ACC112 (cell line): Measurements from ENCODE around the gene NPB.
A peak's percentile ranks its signal among the peaks of the same experiment; 100 is the strongest.

ENCODE experiments used
- H2AFZ ChIP-seq: fragments of 200-600 bp; sonication (generic); one replicate; pipeline ENCODE4 v1.6.0; 2017; ENCODE audit warnings: antibody characterized with exemption, low read length; ENCODE audit not compliant: unreplicated experiment
- H3K27ac ChIP-seq: fragments of 200-600 bp; sonication (generic); 2 replicates; pipeline ENCODE4 v1.5.1; 2014; ENCODE audit warnings: low read depth, mild to moderate bottlenecking, antibody characterized with exemption, low read length, moderate library complexity
- H3K27me3 ChIP-seq: fragments of 200-600 bp; sonication (generic); 2 replicates; pipeline ENCODE4 v1.6.1; 2014; ENCODE audit warnings: mild to moderate bottlenecking, antibody characterized with exemption, low read length, moderate library complexity, mixed read lengths; ENCODE audit not compliant: insufficient read depth
- H3K36me3 ChIP-seq: fragments of 200-600 bp; sonication (generic); 2 replicates; pipeline ENCODE4 v1.6.1; 2016; ENCODE audit warnings: mild to moderate bottlenecking, antibody characterized with exemption, low read length, moderate library complexity, mixed read lengths; ENCODE audit not compliant: insufficient read depth
- H3K4me1 ChIP-seq: fragments of 200-600 bp; sonication (generic); one replicate; pipeline ENCODE4 v1.6.1; 2016; ENCODE audit warnings: low read length, mixed read lengths; ENCODE audit not compliant: insufficient read depth, unreplicated experiment, control insufficient read depth
- H3K4me3 ChIP-seq: fragments of 200-600 bp; sonication (generic); 2 replicates; pipeline ENCODE4 v1.5.1; 2014; ENCODE audit warnings: mild to moderate bottlenecking, low read depth, low read length
- H3K79me2 ChIP-seq: fragments of 200-600 bp; sonication (generic); one replicate; pipeline ENCODE4 v1.6.0; 2016; ENCODE audit warnings: low read length; ENCODE audit not compliant: control insufficient read depth, unreplicated experiment, insufficient read depth

Gene NPB

GRCh38 chr17:81902653-81903414, 796 bp downstream of the NPB start:
- no peaks in the 10 kb centered on the region for H3K79me2 ChIP-seq
- peaks cover 13% of the 10 kb centered on the region for H3K4me1 ChIP-seq
- peak overlapping the region; percentile 63 for H3K4me3 ChIP-seq
- no peak overlapping the region for H2AFZ ChIP-seq
- peaks cover 4% of the 10 kb centered on the region; the same call in 1 of the 2 replicates for H3K36me3 ChIP-seq
- H3K27ac ChIP-seq = no peak overlapping the region
- no peaks in the 10 kb centered on the region for H3K27me3 ChIP-seq

- Histone ChIP-seq H3K27me3 (no peaks in the 10 kb centered on the region), H3K27ac (no peak overlapping the region), H3K36me3 (peaks cover 4% of the 10 kb centered on the region; the same call in 1 of the 2 replicates)
Observed at GRCh38 chr17:81903415-81903831, 1.4 kb downstream of the NPB start.

GRCh38 chr17:81903896-81904599, 2.0 kb downstream of the NPB start:
- Histone ChIP-seq H3K79me2 (no peaks in the 10 kb centered on the region), H3K27me3 (no peaks in the 10 kb centered on the region), H3K4me3 (no peak overlapping the region), H3K36me3 (peaks cover 4% of the 10 kb centered on the region; the same call in 1 of the 2 replicates), H3K4me1 (peaks cover 4% of the 10 kb centered on the region), H3K27ac (no peak overlapping the region), H2AFZ (no peak overlapping the region)

More at GRCh38 chr17:81903415-81903831, 1.4 kb downstream of the NPB start:
- H2AFZ ChIP-seq = no peak overlapping the region
- no peak overlapping the region for H3K4me3 ChIP-seq
- peaks cover 9% of the 10 kb centered on the region for H3K4me1 ChIP-seq
- H3K79me2 ChIP-seq = no peaks in the 10 kb centered on the region

DNA sequence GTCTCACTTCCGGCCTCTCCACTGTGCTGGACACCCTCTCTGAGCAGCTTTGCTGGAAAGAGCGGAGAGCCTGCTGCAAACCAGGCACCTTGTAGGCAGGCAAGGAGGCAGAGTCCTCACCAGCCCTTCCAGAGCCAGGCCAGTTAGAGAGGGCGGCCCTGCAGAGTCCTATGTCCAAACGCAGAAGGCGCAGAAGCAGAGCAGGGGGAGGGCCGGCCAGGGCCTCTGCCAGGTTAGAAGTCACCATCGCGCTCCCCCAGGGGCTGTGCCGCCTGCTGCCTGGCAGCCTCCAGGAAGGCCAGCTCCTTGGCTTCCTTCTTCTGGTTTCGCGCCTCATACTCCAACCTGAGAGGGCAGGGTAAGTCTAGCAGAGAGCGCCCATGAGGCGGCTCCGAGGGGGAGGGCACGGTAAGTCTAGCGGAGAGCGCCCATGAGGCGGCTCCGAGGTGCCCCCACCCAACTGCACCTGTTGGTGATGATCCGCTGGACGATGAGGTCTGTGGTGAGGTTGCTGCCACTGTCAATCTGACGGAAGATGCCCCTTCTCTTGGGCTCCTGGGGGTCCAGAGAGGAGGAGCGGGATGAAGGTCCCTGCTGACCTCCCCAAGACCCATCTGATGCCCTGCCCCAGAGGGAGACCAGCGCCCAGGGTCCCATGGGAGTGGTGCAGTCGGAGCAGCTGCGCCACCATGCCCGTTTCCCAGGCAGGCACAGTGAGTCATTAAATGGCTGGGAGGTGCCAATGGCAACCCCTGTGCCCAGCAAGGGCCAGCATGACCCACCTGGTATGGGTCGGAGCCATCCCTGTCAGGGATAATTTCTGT, 2.8 kb downstream of the NPB start:
- peaks cover 4% of the 10 kb centered on the region; the same call in 1 of the 2 replicates for H3K36me3 ChIP-seq

GRCh38 chr17:81905424-81905875, 3.4 kb downstream of the NPB start:
- Histone ChIP-seq H3K27me3 (no peaks in the 10 kb centered on the region), H2AFZ (no peak overlapping the region), H3K27ac (no peak overlapping the region), H3K4me3 (no peak overlapping the region), H3K79me2 (no peaks in the 10 kb centered on the region), H3K4me1 (no peaks in the 10 kb centered on the region), H3K36me3 (peaks cover 4% of the 10 kb centered on the region; the same call in 1 of the 2 replicates)

More for the DNA sequence above, 2.8 kb downstream of the NPB start:
- no peaks in the 10 kb centered on the region for H3K79me2 ChIP-seq
- no peak overlapping the region for H3K4me3 ChIP-seq
- H3K27ac ChIP-seq = no peak overlapping the region
- no peaks in the 10 kb centered on the region for H3K27me3 ChIP-seq
- H2AFZ ChIP-seq = no peak overlapping the region
- H3K4me1 ChIP-seq = no peaks in the 10 kb centered on the region

GRCh38 chr17:81905993-81906392, 4.0 kb downstream of the NPB start:
- Histone ChIP-seq H3K4me3 (no peak overlapping the region), H3K27me3 (no peaks in the 10 kb centered on the region), H2AFZ (no peak overlapping the region), H3K79me2 (no peaks in the 10 kb centered on the region), H3K36me3 (no peaks in the 10 kb centered on the region; the same call in 1 of the 2 replicates), H3K27ac (no peak overlapping the region), H3K4me1 (no peaks in the 10 kb centered on the region)

DNA sequence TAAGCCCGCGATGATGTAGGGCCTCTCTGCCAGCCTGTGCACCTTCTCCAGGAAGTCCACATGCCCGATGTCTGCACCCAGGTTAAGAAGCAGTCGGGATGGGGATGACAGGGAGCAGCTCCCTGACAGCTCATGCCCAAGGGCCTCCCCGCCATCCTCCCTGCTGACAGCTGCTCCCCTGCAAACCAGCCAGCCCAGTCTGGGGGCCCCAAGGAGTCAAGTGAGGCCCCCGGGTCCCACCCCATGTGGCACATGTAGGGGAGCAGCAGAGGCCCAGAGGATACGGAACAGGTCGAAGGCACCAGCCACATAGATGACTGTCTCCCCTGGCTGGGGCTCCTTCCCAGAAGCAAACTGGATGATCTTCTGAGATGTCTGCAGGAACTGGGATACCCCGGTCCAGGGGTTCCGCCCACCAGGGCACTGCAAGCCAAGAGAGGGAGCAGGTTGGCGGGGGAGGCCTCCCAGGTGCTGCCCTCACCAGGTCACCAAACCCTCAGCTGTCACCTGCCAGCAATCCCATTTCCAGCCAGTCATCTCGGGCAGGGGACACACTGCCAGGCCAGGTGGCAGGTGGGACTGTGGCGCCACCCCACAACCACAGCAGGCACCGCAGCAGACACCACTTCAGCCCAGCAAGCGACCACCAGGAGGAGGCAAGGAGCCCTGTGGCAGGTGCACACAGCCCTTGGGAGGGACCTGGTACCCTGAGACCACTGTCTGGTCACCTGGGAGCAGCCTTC, 4.6 kb downstream of the NPB start:
- Histone ChIP-seq H3K4me1 (no peaks in the 10 kb centered on the region), H3K4me3 (no peak overlapping the region), H3K27ac (no peak overlapping the region), H2AFZ (no peak overlapping the region), H3K36me3 (no peaks in the 10 kb centered on the region), H3K27me3 (no peaks in the 10 kb centered on the region), H3K79me2 (no peaks in the 10 kb centered on the region)

GRCh38 chr17:81907219-81908145, 5.4 kb downstream of the NPB start:
- H3K36me3 ChIP-seq = no peaks in the 10 kb centered on the region
- no peaks in the 10 kb centered on the region for H3K4me1 ChIP-seq
- no peak overlapping the region for H2AFZ ChIP-seq
- no peak overlapping the region for H3K27ac ChIP-seq
- H3K79me2 ChIP-seq = no peaks in the 10 kb centered on the region
- no peaks in the 10 kb centered on the region for H3K27me3 ChIP-seq
- no peak overlapping the region for H3K4me3 ChIP-seq

DNA sequence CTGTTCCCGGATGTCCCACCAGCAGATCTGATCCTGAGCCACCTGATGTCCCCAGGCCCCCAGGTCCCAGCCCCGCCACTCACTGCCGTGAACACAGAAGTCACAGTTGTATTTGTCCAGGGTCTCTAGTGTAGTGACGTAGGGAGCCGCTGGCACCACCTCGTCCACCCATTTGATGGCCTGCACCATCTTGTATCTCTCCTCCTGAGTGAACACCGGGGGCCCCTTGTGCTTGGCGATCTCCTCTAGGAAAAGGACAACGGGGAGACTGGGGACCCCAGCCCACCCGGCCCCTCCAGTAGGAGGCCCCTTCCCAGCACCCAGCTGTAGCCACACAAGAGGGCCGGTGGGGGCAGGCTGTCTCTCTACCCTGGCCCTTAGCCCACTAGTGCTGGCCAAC, 6.8 kb downstream of the NPB start:
- Histone ChIP-seq H3K27me3 (no peaks in the 10 kb centered on the region), H3K4me3 (no peak overlapping the region), H3K36me3 (peaks cover 5% of the 10 kb centered on the region; the same call in 1 of the 2 replicates), H2AFZ (no peak overlapping the region), H3K27ac (no peak overlapping the region), H3K79me2 (no peaks in the 10 kb centered on the region), H3K4me1 (no peaks in the 10 kb centered on the region)
